Gastrocnemius medialis (tissue), 4 donors: ENCODE results near the gene ZNF232.

Source experiments
- CTCF ChIP-seq, 5 experiments: fragments of 450-650 bp in 3 of 5; fragments of 200-600 bp in 2 of 5; sonication (generic) in 2 of 5; IDR thresholded peaks in 4 of 5; conservative IDR thresholded peaks in 1 of 5; 1 replicate in 4 of 5; 2 replicates in 1 of 5; pipeline ENCODE4 v1.5.1; 2016 to 2019; ENCODE audit warnings: antibody characterized with exemption in 5 of 5, mild to moderate bottlenecking in 3 of 5, moderate library complexity in 3 of 5
- POLR2A ChIP-seq, 2 donors: fragments of 450-650 bp; IDR thresholded peaks; one replicate each; pipeline ENCODE4 v1.6.1; 2017; ENCODE audit warnings: antibody characterized with exemption in 2 of 2, mild to moderate bottlenecking in 2 of 2, moderate library complexity in 2 of 2

- TF ChIP-seq CTCF (IDR thresholded peaks at IDR 0.05 in 4 of 5, conservative IDR thresholded peaks at IDR 0.05 in 1 of 5), result no peak
- no peak for TF ChIP-seq POLR2A (IDR thresholded peaks at IDR 0.05)
Measured at GRCh38 chr17:5096731-5097100, 15.0 kb downstream of the ZNF232 start.
